Chondrocyte (in vitro differentiated cells): Measurements from ENCODE around the gene SLC5A8. TPM values are rescaled to one million over a fixed set of nuclear protein-coding genes. Genes with fewer than 3 reads are reported as not detected.

ENCODE experiments used
- DNase-seq: peaks from one replicate; pipeline ENCODE4 v3.0.0; 2021; ENCODE audit warnings: mixed read lengths, low spot score
- H3K27ac Mint-ChIP-seq: one replicate; pipeline ENCODE4 v1.8.0; 2021; ENCODE audit warnings: mild to moderate bottlenecking, moderate library complexity, mixed read lengths; ENCODE audit not compliant: unreplicated experiment
- H3K27me3 Mint-ChIP-seq: 2 replicates; pipeline ENCODE4 v1.8.0; 2021; ENCODE audit warnings: low read depth, mixed read lengths
- H3K36me3 Mint-ChIP-seq: 2 replicates; pipeline ENCODE4 v1.8.0; 2021; ENCODE audit warnings: low read depth, mixed read lengths
- H3K4me1 Mint-ChIP-seq: 2 replicates; pipeline ENCODE4 v1.8.0; 2021; ENCODE audit warnings: low read depth, mild to moderate bottlenecking, mixed read lengths
- H3K4me3 Mint-ChIP-seq: one replicate; pipeline ENCODE4 v1.8.0; 2021; ENCODE audit warnings: mild to moderate bottlenecking, moderate library complexity, mixed read lengths; ENCODE audit not compliant: unreplicated experiment
- H3K9me3 Mint-ChIP-seq: 2 replicates; pipeline ENCODE4 v1.8.0; 2021; ENCODE audit warnings: low read depth, mixed read lengths
- total RNA-seq: library from RNA; stranded (reverse); gene quantifications from 3 replicates; pipeline ENCODE4 v1.2.1, GENCODE V29; 2021
- TF ChIP-seq, protein P1 (sequence below): fragments of 200-600 bp; sonication (generic); IDR thresholded peaks from 2 replicates; pipeline ENCODE4 v1.5.0; 2021; ENCODE audit warnings: antibody characterized with exemption, mild to moderate bottlenecking, moderate library complexity

SLC5A8 gene
- total RNA-seq, 1 donor from 2014 or later, result not detected

- TF ChIP-seq, protein P1, sequence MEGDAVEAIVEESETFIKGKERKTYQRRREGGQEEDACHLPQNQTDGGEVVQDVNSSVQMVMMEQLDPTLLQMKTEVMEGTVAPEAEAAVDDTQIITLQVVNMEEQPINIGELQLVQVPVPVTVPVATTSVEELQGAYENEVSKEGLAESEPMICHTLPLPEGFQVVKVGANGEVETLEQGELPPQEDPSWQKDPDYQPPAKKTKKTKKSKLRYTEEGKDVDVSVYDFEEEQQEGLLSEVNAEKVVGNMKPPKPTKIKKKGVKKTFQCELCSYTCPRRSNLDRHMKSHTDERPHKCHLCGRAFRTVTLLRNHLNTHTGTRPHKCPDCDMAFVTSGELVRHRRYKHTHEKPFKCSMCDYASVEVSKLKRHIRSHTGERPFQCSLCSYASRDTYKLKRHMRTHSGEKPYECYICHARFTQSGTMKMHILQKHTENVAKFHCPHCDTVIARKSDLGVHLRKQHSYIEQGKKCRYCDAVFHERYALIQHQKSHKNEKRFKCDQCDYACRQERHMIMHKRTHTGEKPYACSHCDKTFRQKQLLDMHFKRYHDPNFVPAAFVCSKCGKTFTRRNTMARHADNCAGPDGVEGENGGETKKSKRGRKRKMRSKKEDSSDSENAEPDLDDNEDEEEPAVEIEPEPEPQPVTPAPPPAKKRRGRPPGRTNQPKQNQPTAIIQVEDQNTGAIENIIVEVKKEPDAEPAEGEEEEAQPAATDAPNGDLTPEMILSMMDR, result no peak
- Mint-ChIP-seq H3K27ac (no peak overlapping the region), H3K4me1 (no peaks in the 10 kb centered on the region), H3K27me3 (no peaks in the 10 kb centered on the region), H3K36me3 (no peaks in the 10 kb centered on the region), H3K4me3 (no peak overlapping the region), H3K9me3 (peaks cover 6% of the 10 kb centered on the region)
- DNase-seq, result no peak
These were observed 99.2 kb downstream of the SLC5A8 start for GRCh38 chr12:101110866-101111265.

DNA sequence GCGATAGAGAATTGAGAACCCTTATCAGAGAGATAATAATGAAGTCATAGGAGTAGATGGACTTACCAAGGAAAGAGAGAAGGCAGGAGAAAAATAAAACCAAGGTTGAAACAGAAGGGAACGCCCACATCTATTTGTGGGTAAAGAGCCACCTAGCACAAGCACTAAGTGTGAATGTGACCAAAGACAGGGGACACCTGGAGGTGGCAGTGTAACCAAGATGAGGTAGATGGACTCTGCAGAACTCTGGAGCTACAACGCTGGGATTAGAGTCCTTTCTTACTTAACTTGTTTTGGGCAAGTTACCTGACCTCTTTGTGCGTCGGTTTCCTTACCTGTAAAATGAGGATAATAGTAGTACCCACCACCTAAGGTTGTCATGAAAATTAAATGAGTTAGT is 101.9 kb downstream of the SLC5A8 start:
- Mint-ChIP-seq H3K27ac (no peak overlapping the region), H3K36me3 (peaks cover 5% of the 10 kb centered on the region), H3K27me3 (no peaks in the 10 kb centered on the region), H3K4me1 (no peaks in the 10 kb centered on the region), H3K9me3 (peaks cover 17% of the 10 kb centered on the region), H3K4me3 (no peak overlapping the region)
- no peak for DNase-seq
- TF ChIP-seq, protein P1, result no peak

GRCh38 chr12:101107032-101107763 is 102.8 kb downstream of the SLC5A8 start:
- no peaks in the 10 kb centered on the region for H3K27me3 Mint-ChIP-seq
- no peaks in the 10 kb centered on the region for H3K4me1 Mint-ChIP-seq
- no peak overlapping the region for H3K27ac Mint-ChIP-seq
- peaks cover 5% of the 10 kb centered on the region for H3K36me3 Mint-ChIP-seq
- peaks cover 17% of the 10 kb centered on the region for H3K9me3 Mint-ChIP-seq
- H3K4me3 Mint-ChIP-seq, result no peak overlapping the region
- TF ChIP-seq, protein P1, result no peak
- no peak for DNase-seq

Other genes starting within 250 kb of the SLC5A8 start
- gene UTP20, start 69.9 kb upstream of the SLC5A8 start, total RNA-seq, result 9.4 to 17.0 TPM (median 9.9 TPM) in 3 replicates
- 127 to 173 TPM (median 141 TPM) in 3 replicates for gene ARL1, start 197.5 kb upstream of the SLC5A8 start, total RNA-seq